HCT116 (cell line): ENCODE results near the gene PCDHB12. TPM values are rescaled to one million over a fixed set of nuclear protein-coding genes. Genes with fewer than 3 reads are reported as not detected.
"Not testable (repeated sequence)": the region's sequence is repeated elsewhere in the genome, so short reads cannot be mapped to it uniquely, and the experiment has no call there.

Source experiments
- ATAC-seq: fragments of 200-7000 bp; cut with Tn5 transposase; 2 replicates; pipeline ENCODE4 v1.9.1; 2020; ENCODE audit warnings: mild to moderate bottlenecking, moderate library complexity
- BruUV-seq: library from RNA; stranded (reverse); fragments of 400-500 nt; replicated peaks from 2 replicates; lab custom pipeline; 2021; lab: Mats Ljungman, UMichigan
- CTCF ChIA-PET: fragments of 300-600 bp; sonication (Branson Sonifier 250); formaldehyde crosslinking; loops from one replicate; lab custom pipeline; 2021; ENCODE audit warnings: antibody characterized with exemption; lab: Charles Lee
- POLR2A ChIA-PET: fragments of 300-600, 350-600 bp; sonication (Branson Sonifier 250); formaldehyde crosslinking; loops from one replicate; lab custom pipeline; 2021; ENCODE audit warnings: antibody characterized with exemption; lab: Charles Lee
- RAD21 ChIA-PET, 2 experiments: fragments of 300-600 bp; sonication (Branson Sonifier 250); formaldehyde crosslinking; loops; one replicate each; lab custom pipeline; 2023; ENCODE audit warnings: low total read pairs in 2 of 2; ENCODE audit not compliant: uncharacterized antibody in 2 of 2, unreplicated experiment in 2 of 2, low non-redundant PET in 1 of 2; lab: Charles Lee
- DNase-seq: peaks from one replicate; pipeline ENCODE4 v3.0.0-alpha.2; 2010; ENCODE audit warnings: low read depth, low spot score
- H2AFZ ChIP-seq: fragments of 200-600 bp; shearing (Covaris generic), sonication (generic); 2 replicates; pipeline ENCODE4 v1.6.1; 2017; ENCODE audit warnings: low read depth, mixed run types, mixed read lengths, antibody characterized with exemption, low read length; ENCODE audit not compliant: poor library complexity, severe bottlenecking
- H3K27ac ChIP-seq: 2 replicates; pipeline ENCODE4 v1.5.1; 2012; ENCODE audit warnings: low read depth, low read length
- H3K27me3 ChIP-seq: fragments of 200-600 bp; sonication (generic); 2 replicates; pipeline ENCODE4 v1.6.1; 2016; ENCODE audit warnings: mixed run types, low read length, mixed read lengths; ENCODE audit not compliant: insufficient read depth
- H3K36me3 ChIP-seq, 2 experiments: fragments of 200-500 bp in 1 of 2; fragments of 200-600 bp in 1 of 2; sonication (Bioruptor generic) in 1 of 2; sonication (generic) in 1 of 2; 2 replicates each; pipeline versions ENCODE4 v1.5.1 to v1.6.1; 2014 to 2016; ENCODE audit warnings: low read length in 2 of 2, inconsistent platforms in 1 of 2, mixed read lengths in 1 of 2, mixed run types in 1 of 2; ENCODE audit not compliant: insufficient read depth in 2 of 2, control insufficient read depth in 1 of 2
- H3K4me1 ChIP-seq, 2 experiments: fragments of 200-600 bp in 1 of 2; sonication (generic) in 1 of 2; 2 replicates each; pipeline versions ENCODE4 v1.5.1 to v1.6.1; 2012 to 2017; ENCODE audit warnings: low read length in 2 of 2, inconsistent platforms in 1 of 2, mild to moderate bottlenecking in 1 of 2, mixed read lengths in 1 of 2, mixed run types in 1 of 2, moderate library complexity in 1 of 2; ENCODE audit not compliant: insufficient read depth in 2 of 2, control insufficient read depth in 1 of 2
- H3K4me2 ChIP-seq: fragments of 200-600 bp; sonication (generic); 2 replicates; pipeline ENCODE4 v1.6.1; 2017; ENCODE audit warnings: mixed run types, low read length, mixed read lengths
- H3K4me3 ChIP-seq, 2 experiments: fragments of 200-600 bp in 1 of 2; sonication (generic) in 1 of 2; replicated peaks in 1 of 2; 2 replicates each; pipeline ENCODE4 v1.5.1; 2011 to 2016; ENCODE audit warnings: low read length in 2 of 2, control low read depth in 1 of 2, low read depth in 1 of 2, mild to moderate bottlenecking in 1 of 2, mixed read lengths in 1 of 2, mixed run types in 1 of 2
- H3K79me2 ChIP-seq: fragments of 200-600 bp; sonication (generic); 2 replicates; pipeline ENCODE4 v1.6.1; 2017; ENCODE audit warnings: mild to moderate bottlenecking, mixed run types, low read length, moderate library complexity, mixed read lengths; ENCODE audit not compliant: insufficient read depth
- H3K9ac ChIP-seq: fragments of 200-600 bp; sonication (generic); 2 replicates; pipeline ENCODE4 v1.6.1; 2016; ENCODE audit warnings: low read length, mixed read lengths
- H3K9me2 ChIP-seq: fragments of 200-600 bp; sonication (generic), shearing (Covaris generic); 2 replicates; pipeline ENCODE4 v1.6.1; 2017; ENCODE audit warnings: mixed run types, mild to moderate bottlenecking, moderate library complexity; ENCODE audit not compliant: insufficient read depth
- H3K9me3 ChIP-seq, 2 experiments: fragments of 200-500 bp in 1 of 2; fragments of 200-600 bp in 1 of 2; sonication (Bioruptor generic) in 1 of 2; sonication (generic) in 1 of 2; 2 replicates each; pipeline ENCODE4 v1.6.1; 2014 to 2017; ENCODE audit warnings: low read length in 2 of 2, mixed read lengths in 2 of 2, inconsistent platforms in 1 of 2, low read depth in 1 of 2, mild to moderate bottlenecking in 1 of 2, mixed run types in 1 of 2, moderate library complexity in 1 of 2; ENCODE audit not compliant: control insufficient read depth in 1 of 2, insufficient read depth in 1 of 2
- H4K20me1 ChIP-seq: fragments of 200-600 bp; sonication (generic), shearing (Covaris generic); 2 replicates; pipeline ENCODE4 v1.6.1; 2017; ENCODE audit warnings: mixed run types, mild to moderate bottlenecking, moderate library complexity; ENCODE audit not compliant: insufficient read depth
- EZH2phosphoT487 ChIP-seq: fragments of 200-600 bp; IDR thresholded peaks from 2 replicates; pipeline ENCODE4 v1.6.1; 2018; ENCODE audit warnings: antibody characterized with exemption, borderline replicate concordance
- RAD21 ChIP-seq: IDR thresholded peaks from 2 replicates; pipeline ENCODE4 v1.6.1; 2012; ENCODE audit warnings: low read depth, mild to moderate bottlenecking
- intact Hi-C: fragments of 100-400 bp; cut with micrococcal nuclease; formaldehyde crosslinking; loops from 2 replicates; pipeline ENCODE4 v1.10.0; 2022
- total RNA-seq: library from RNA; stranded (reverse); gene quantifications from one replicate; pipeline ENCODE4 v1.2.1, GENCODE V29; 2021; ENCODE audit not compliant: unreplicated experiment

PCDHB12 gene
- total RNA-seq, 1 experiment from 2014 or later: not detected

GRCh38 chr5:141224844-141225243 is 16.3 kb downstream of the PCDHB12 start:
- H3K9ac ChIP-seq, H3K9me2 ChIP-seq, ATAC-seq, BruUV-seq, H3K27ac ChIP-seq, H3K79me2 ChIP-seq, H3K9me3 ChIP-seq, DNase-seq, intact Hi-C loops, H3K4me1 ChIP-seq, H3K27me3 ChIP-seq, RAD21 ChIA-PET, H3K4me3 ChIP-seq, H3K4me2 ChIP-seq, POLR2A ChIA-PET, CTCF ChIA-PET, H3K36me3 ChIP-seq, H4K20me1 ChIP-seq, H2AFZ ChIP-seq: not testable (repeated sequence)

- CTCF ChIA-PET, RAD21 ChIA-PET: not testable (repeated sequence)
These were observed 16.9 kb downstream of the PCDHB12 start for GRCh38 chr5:141225421-141225820.

GRCh38 chr5:141234109-141234667 is 25.7 kb downstream of the PCDHB12 start:
- POLR2A ChIA-PET: no interaction called here
- H2AFZ ChIP-seq: no peak overlapping the region

More at GRCh38 chr5:141225421-141225820, 16.9 kb downstream of the PCDHB12 start:
- H3K9me3 ChIP-seq, ATAC-seq, H3K4me2 ChIP-seq, H3K27ac ChIP-seq, H3K4me1 ChIP-seq, H3K27me3 ChIP-seq, H3K9me2 ChIP-seq, intact Hi-C loops, H3K36me3 ChIP-seq, H3K4me3 ChIP-seq, BruUV-seq, H3K79me2 ChIP-seq, H4K20me1 ChIP-seq, H2AFZ ChIP-seq, DNase-seq, H3K9ac ChIP-seq, POLR2A ChIA-PET: not testable (repeated sequence)

GRCh38 chr5:141235922-141236321 is 27.4 kb downstream of the PCDHB12 start:
- BruUV-seq, intact Hi-C loops, H3K9ac ChIP-seq, CTCF ChIA-PET, H3K79me2 ChIP-seq, POLR2A ChIA-PET, H3K27me3 ChIP-seq, DNase-seq, H3K9me3 ChIP-seq, H3K36me3 ChIP-seq, H2AFZ ChIP-seq, H3K27ac ChIP-seq, H3K9me2 ChIP-seq, ATAC-seq, RAD21 ChIA-PET, H3K4me2 ChIP-seq, H3K4me3 ChIP-seq, H3K4me1 ChIP-seq, H4K20me1 ChIP-seq: not testable (repeated sequence)

More at GRCh38 chr5:141234109-141234667, 25.7 kb downstream of the PCDHB12 start:
- Histone ChIP-seq H3K9me3 (peaks cover 0 to 7% of the 10 kb centered on the region in 2 experiments; a peak in 2 of 4 replicates), H3K4me3 (no peak overlapping the region), H4K20me1 (no peaks in the 10 kb centered on the region), H3K27ac (no peak overlapping the region), H3K36me3 (no peaks in the 10 kb centered on the region), H3K79me2 (no peaks in the 10 kb centered on the region), H3K9me2 (no peaks in the 10 kb centered on the region), H3K4me1 (no peaks in the 10 kb centered on the region), H3K4me2 (no peak overlapping the region), H3K27me3 (no peaks in the 10 kb centered on the region), H3K9ac (no peak overlapping the region)
- ATAC-seq: no peak
- BruUV-seq: no TSS peak
- no peak for DNase-seq
- RAD21 ChIA-PET: no interaction called here
- CTCF ChIA-PET: interaction anchor here (1.1 kb wide), 1 partner anchor 86 kb away, joined by 3 read pairs; the partner anchor contains the start of gene TAF7
- intact Hi-C loops: no loop called here
- TF ChIP-seq EZH2phosphoT487: no peak
- peak; percentile 15; the same call in 1 of the 2 replicates for TF ChIP-seq RAD21
